Smooth muscle cell (in vitro differentiated cells): Measurements from ENCODE around the gene SUPT4H1. TPM values are rescaled to one million over a fixed set of nuclear protein-coding genes. Genes with fewer than 3 reads are reported as not detected.
A peak's percentile ranks its signal among the peaks of the same experiment; 100 is the strongest.

Source experiments
- DNase-seq: peaks from one replicate; lab custom pipeline; 2025; ENCODE audit not compliant: unreplicated experiment; lab: John Stamatoyannopoulos, UW
- H2AFZ ChIP-seq: fragments of 200-600 bp; sonication (generic); 2 replicates; pipeline ENCODE4 v1.6.0; 2016; ENCODE audit warnings: antibody characterized with exemption, low read depth, mild to moderate bottlenecking
- H3F3A ChIP-seq: fragments of 200-600 bp; sonication (generic); 2 replicates; pipeline ENCODE4 v1.6.0; 2017; ENCODE audit warnings: antibody characterized with exemption, low read depth
- H3K27ac ChIP-seq: fragments of 200-600 bp; sonication (generic); 2 replicates; pipeline ENCODE4 v1.5.1; 2016; ENCODE audit warnings: low read depth, mild to moderate bottlenecking
- H3K27me3 ChIP-seq: fragments of 200-600 bp; sonication (generic); 2 replicates; pipeline ENCODE4 v1.6.1; 2016; ENCODE audit warnings: low read depth, mild to moderate bottlenecking
- H3K36me3 ChIP-seq: fragments of 200-600 bp; sonication (generic); 2 replicates; pipeline ENCODE4 v1.5.1; 2016; ENCODE audit warnings: low read depth
- H3K4me1 ChIP-seq: fragments of 200-600 bp; sonication (generic); 2 replicates; pipeline ENCODE4 v1.5.1; 2016; ENCODE audit warnings: low read depth
- H3K4me2 ChIP-seq: fragments of 200-600 bp; sonication (generic); 2 replicates; pipeline ENCODE4 v1.6.0; 2016; ENCODE audit warnings: mild to moderate bottlenecking
- H3K4me3 ChIP-seq: fragments of 200-600 bp; sonication (generic); 2 replicates; pipeline ENCODE4 v1.5.1; 2016; ENCODE audit warnings: mild to moderate bottlenecking
- H3K79me2 ChIP-seq: fragments of 200-600 bp; sonication (generic); 2 replicates; pipeline ENCODE4 v1.6.0; 2016; ENCODE audit warnings: low read depth, mild to moderate bottlenecking
- H3K9ac ChIP-seq: fragments of 200-600 bp; sonication (generic); 2 replicates; pipeline ENCODE4 v1.6.0; 2016; ENCODE audit warnings: low read depth
- H3K9me3 ChIP-seq: fragments of 200-600 bp; sonication (generic); replicated peaks from 2 replicates; pipeline ENCODE4 v1.5.1; 2016; ENCODE audit warnings: low read depth
- H4K20me1 ChIP-seq: fragments of 200-600 bp; sonication (generic); 2 replicates; pipeline ENCODE4 v1.6.0; 2016; ENCODE audit warnings: low read depth
- CTCF ChIP-seq: fragments of 200-600 bp; sonication (generic); IDR thresholded peaks from 2 replicates; pipeline ENCODE4 v1.5.1; 2017; ENCODE audit warnings: borderline replicate concordance, mild to moderate bottlenecking, antibody characterized with exemption; ENCODE audit not compliant: insufficient read depth, poor library complexity, severe bottlenecking
- WGBS: methylation state at CpG from one replicate; pipeline ENCODE4 v1.1.7; 2016; ENCODE audit warnings: low lambda C conversion rate; 5-methylcytosine and 5-hydroxymethylcytosine counted together
- polyA plus RNA-seq: library from polyadenylated mRNA; unstranded; fragments of >200 nt; fragmentation: Nextera tagmentation; extraction: Ambion mirVana; gene quantifications from 2 replicates; pipeline ENCODE4 v1.2.1, GENCODE V29; 2016
- total RNA-seq: library from RNA; depleted of rRNA; stranded (reverse); fragments of >200 nt; gene quantifications from 2 replicates; pipeline ENCODE4 v1.2.3, GENCODE V29; 2014

Gene SUPT4H1
- total RNA-seq = 58.5 and 66.1 TPM in 2 replicates
- 92.4 and 107 TPM in 2 replicates for polyA plus RNA-seq

- Histone ChIP-seq H2AFZ (peak within 1 kb of the TSS; percentile 92), H3K79me2 (peaks cover 22% of the 10 kb centered on the region), H3K9me3 (no peaks in the 10 kb centered on the region), H3K27me3 (no peaks in the 10 kb centered on the region), H3K9ac (peak within 1 kb of the TSS; percentile 80), H3F3A (peaks cover 14% of the 10 kb centered on the region), H3K4me1 (peaks cover 9% of the 10 kb centered on the region), H3K4me2 (peak within 1 kb of the TSS; percentile 93), H4K20me1 (no peaks in the 10 kb centered on the region), H3K27ac (peak within 1 kb of the TSS; percentile 80), H3K4me3 (peak within 1 kb of the TSS; percentile 89), H3K36me3 (peaks cover 20% of the 10 kb centered on the region)
- WGBS = 1% methylated on average over 57 of the region's 60 CpGs
- TF ChIP-seq CTCF = no peak
- DNase-seq = peak; percentile 47
These were observed at the start of gene SUPT4H1 for GRCh38 chr17:58351831-58352595. Gene SUPT4H1, minus strand, starts transcription at chr17:58352201. Its CDS starts 66 bp downstream, at chr17:58352135.

GRCh38 chr17:58401287-58401686 is 49.3 kb upstream of the SUPT4H1 start:
- H3K27me3 ChIP-seq = no peaks in the 10 kb centered on the region
- no peak overlapping the region for H3K9ac ChIP-seq
- H4K20me1 ChIP-seq = no peaks in the 10 kb centered on the region
- no peaks in the 10 kb centered on the region for H3F3A ChIP-seq
- H3K4me1 ChIP-seq = peaks cover 21% of the 10 kb centered on the region
- TF ChIP-seq CTCF = no peak
- H3K27ac ChIP-seq = peak overlapping the region; percentile 50
- H3K4me2 ChIP-seq = no peak overlapping the region
- WGBS = 65% methylated on average over 2 of the region's 2 CpGs
- no peak for DNase-seq
- no peaks in the 10 kb centered on the region for H3K9me3 ChIP-seq
- no peaks in the 10 kb centered on the region for H3K36me3 ChIP-seq
- H3K79me2 ChIP-seq = peaks cover 1% of the 10 kb centered on the region
- H2AFZ ChIP-seq = no peak overlapping the region
- H3K4me3 ChIP-seq = no peak overlapping the region

GRCh38 chr17:58400826-58401225 is 48.8 kb upstream of the SUPT4H1 start:
- DNase-seq = no peak
- H3K4me2 ChIP-seq = no peak overlapping the region
- no peak overlapping the region for H3K9ac ChIP-seq
- H3K27me3 ChIP-seq = no peaks in the 10 kb centered on the region
- TF ChIP-seq CTCF = no peak
- no peak overlapping the region for H3K27ac ChIP-seq
- no peaks in the 10 kb centered on the region for H3F3A ChIP-seq
- peaks cover 21% of the 10 kb centered on the region for H3K4me1 ChIP-seq
- no peaks in the 10 kb centered on the region for H3K36me3 ChIP-seq
- H2AFZ ChIP-seq = no peak overlapping the region
- H4K20me1 ChIP-seq = no peaks in the 10 kb centered on the region
- no peak overlapping the region for H3K4me3 ChIP-seq
- no peaks in the 10 kb centered on the region for H3K79me2 ChIP-seq
- H3K9me3 ChIP-seq = no peaks in the 10 kb centered on the region

- Histone ChIP-seq H3K4me2 (no peak overlapping the region), H3K27ac (no peak overlapping the region), H3F3A (no peaks in the 10 kb centered on the region), H2AFZ (no peak overlapping the region), H3K79me2 (no peaks in the 10 kb centered on the region), H3K9me3 (no peaks in the 10 kb centered on the region), H3K4me1 (peaks cover 21% of the 10 kb centered on the region), H3K4me3 (no peak overlapping the region), H3K27me3 (no peaks in the 10 kb centered on the region), H3K36me3 (no peaks in the 10 kb centered on the region), H3K9ac (no peak overlapping the region), H4K20me1 (no peaks in the 10 kb centered on the region)
- 81% methylated on average over 3 of the region's 3 CpGs for WGBS
- no peak for TF ChIP-seq CTCF
- no peak for DNase-seq
These were observed 48.0 kb upstream of the SUPT4H1 start for GRCh38 chr17:58399974-58400373.
